IPS-18c (cell line): ENCODE measurements around the gene PMS2.
"Not testable (repeated sequence)": the region's sequence is repeated elsewhere in the genome, so short reads cannot be mapped to it uniquely, and the experiment has no call there.

Source experiments
- H3K4me3 ChIP-seq: 2 replicates; pipeline ENCODE4 v1.7.0; 2013; ENCODE audit warnings: low read depth, mild to moderate bottlenecking, low read length, moderate library complexity; ENCODE audit not compliant: insufficient read depth
- H3K9me3 ChIP-seq: one replicate; pipeline ENCODE4 v1.6.1; 2013; ENCODE audit warnings: mild to moderate bottlenecking, low read length, moderate library complexity; ENCODE audit not compliant: control insufficient read depth, insufficient read depth

The PMS2 gene

DNA sequence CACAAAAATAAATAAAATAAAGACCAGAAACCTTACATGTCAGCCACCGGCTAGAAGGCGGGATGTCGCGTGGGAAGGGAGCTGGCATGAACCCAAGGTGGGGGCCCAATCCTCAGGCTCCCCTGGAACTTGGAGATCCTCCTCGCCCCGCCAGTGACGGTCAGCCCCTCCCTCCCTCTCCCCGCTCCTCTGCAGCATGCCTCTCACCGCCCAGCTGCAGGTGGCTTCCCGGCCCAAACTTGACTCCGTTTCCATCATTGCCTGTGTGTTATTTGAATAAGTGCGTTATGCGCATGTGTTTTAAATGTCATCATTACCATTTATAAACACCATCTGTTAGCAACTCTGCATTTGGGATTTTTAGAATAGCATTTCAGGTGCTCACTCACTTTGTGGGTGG, 45.6 kb downstream of the PMS2 start:
- H3K9me3 ChIP-seq, H3K4me3 ChIP-seq: not testable (repeated sequence)

DNA sequence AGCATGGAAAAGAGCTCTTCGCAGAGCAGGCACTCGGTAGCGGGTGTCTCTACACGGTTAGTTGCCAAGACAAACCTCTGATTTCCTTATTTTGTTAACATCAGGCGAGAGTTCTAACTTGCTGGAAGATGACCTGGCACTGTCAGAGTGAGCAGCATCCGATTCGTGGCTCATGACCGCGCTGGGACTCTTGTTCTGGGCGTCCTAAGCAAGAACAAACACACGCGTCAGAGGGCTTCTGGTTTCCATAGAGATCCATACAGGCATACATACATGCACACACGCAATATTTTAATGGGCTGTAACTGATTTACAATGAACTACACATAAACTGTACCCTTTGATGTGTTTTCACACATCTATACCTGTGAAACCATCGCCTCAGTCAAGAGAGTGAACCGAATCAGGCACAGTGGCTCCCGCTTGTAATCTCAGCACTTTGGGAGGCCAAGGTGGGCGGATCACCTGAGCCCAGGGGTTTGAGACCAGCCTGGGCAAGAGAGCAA, 73.9 kb downstream of the PMS2 start:
- H3K9me3 ChIP-seq, H3K4me3 ChIP-seq: not testable (repeated sequence)

DNA sequence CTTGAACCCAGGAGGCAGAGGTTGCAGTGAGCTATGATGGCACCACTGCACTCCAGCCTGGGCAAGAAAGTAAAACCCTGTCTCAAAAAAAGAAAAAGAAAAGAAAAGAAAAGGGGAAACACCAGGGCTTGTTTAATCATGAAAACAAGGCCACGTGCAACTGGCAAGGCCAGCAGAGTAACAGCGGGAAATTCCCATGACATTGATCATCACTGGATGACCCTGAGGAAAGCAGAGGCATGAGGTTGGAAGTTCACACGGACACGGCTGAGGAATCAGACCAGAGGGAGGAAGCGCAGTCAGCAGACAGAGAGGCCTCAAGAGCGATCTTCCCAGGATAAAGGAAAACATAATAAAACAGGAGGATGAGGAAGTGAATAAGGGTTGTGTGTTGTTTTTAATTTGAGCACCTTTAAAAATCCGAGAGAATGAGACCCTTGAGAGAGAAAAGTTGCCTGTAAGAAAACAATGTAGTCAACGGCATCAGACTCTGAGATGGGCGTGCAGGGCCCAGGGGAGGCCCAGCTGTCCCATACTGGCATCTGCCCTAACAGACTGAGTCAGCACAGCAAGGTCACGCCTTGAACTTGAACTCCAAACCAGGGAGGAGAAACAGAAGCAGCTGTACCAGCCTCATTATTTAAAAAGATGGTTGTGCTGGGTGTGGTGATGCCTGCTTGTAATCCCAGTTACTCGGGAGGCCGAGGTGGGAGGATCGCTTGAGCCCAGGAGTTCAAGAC, 76.8 kb downstream of the PMS2 start:
- H3K4me3 ChIP-seq, H3K9me3 ChIP-seq: not testable (repeated sequence)

DNA sequence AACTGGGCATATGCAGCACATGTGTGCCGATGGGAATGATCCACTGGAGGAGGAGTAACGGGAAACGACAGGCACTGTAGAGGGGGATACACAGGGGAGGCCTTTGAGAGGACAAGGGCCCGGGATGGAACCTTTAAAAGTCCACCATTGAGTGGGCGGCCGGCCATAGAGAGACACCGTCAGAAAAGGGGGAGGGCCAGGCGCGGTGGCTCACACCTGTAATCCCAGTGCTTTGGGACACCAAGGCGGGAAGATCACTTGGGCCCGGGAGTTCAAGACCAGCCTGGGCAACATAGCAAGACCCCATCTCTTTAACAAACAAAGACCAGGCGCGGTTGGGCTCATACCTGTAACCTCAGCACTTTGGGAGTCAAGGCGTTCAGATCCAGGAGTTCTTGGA, 77.6 kb downstream of the PMS2 start:
- H3K9me3 ChIP-seq, H3K4me3 ChIP-seq: not testable (repeated sequence)

DNA sequence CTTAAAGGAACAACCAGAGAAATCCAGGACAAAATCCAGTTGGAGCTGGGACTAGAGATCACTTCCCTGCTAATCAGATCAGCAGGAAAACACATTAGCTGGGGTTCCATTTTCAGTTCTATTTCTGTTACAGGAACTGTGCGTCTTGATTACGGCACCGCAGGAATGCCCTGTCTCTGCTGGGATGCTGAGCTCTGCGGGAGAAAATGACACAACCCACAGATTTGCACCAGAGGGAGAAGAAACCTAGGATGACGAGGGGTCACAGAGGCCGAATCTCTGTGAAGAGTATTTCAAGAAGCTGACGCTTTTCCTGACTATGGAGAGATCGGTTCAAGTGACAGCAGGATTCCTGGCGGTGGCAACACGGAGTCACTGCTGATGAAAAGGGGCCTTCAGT, 78.6 kb downstream of the PMS2 start:
- not testable (repeated sequence) for H3K9me3 ChIP-seq, H3K4me3 ChIP-seq

DNA sequence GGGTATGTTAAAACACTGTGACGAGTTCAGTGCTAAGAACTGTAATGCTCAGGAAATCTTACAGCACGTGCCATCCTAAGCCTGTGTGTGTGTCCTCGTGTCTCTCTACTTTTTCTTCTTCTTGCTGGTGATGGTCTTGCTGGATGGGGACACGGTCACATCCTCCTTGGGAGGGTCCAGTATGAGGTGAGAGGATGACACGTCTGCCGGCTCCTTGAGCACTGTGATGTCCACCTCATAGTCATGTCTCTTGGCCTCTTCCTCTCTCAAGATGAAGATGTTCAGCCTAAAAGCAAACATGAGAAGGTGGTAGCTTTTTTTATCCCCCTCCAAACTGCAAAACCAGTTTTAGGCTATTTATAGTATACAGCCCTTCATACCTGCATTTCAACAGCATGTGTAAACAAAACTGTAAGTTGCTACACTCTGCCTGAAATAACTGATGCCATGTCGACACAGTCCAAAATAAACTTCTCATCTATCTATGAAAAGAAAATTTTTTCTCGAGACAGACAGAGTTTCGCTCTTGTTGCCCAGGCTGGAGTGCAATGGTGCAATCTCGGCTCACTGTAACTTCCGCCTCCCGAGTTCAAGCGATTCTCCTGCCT, 82.5 kb downstream of the PMS2 start:
- not testable (repeated sequence) for H3K4me3 ChIP-seq

DNA sequence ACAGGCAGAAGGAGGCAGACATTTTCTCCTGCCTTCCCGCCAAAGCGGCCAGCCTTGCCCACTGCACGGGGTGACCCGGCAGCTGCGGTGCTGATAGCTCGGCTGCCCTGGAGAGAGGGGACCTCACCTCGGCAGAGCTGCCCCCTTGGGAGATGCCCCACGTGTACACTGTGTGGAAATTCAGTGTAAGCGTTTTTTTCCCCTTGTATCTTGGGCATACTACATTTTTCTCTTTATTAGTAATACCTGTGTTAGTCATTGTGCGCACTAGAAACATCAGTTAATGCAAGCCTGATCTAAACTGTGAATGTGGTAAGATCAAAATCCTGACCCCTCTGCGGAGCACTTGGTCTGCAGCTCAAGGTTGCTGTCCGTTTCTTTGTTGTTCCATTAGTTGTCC, 84.2 kb downstream of the PMS2 start:
- not testable (repeated sequence) for H3K9me3 ChIP-seq, H3K4me3 ChIP-seq

More for the DNA sequence above, 82.5 kb downstream of the PMS2 start:
- not testable (repeated sequence) for H3K9me3 ChIP-seq

DNA sequence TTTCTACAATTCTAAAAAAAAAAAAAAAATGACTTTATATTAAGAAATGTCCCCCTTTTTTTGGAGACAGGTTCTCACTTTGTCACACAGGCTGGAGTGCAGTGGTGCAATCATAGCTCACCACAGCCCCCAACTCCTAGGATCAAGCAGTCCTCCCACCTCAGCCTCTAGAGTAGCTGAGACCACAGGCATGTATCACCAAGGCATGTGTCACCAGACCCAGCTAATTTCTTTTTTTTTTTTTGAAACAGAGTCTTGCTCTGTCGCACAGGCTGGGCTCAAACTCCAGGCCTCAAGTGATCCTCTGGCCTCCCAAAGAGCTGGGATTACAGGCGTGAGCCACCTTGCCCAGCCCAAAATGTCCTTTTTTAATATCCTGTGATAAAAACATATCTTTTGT, 84.7 kb downstream of the PMS2 start:
- not testable (repeated sequence) for H3K4me3 ChIP-seq, H3K9me3 ChIP-seq
